Muscle layer of duodenum (tissue), 2 donors: ENCODE results near the gene ELANE.

Experiments used
- H3K27ac ChIP-seq: one replicate; pipeline ENCODE4 v1.7.0; 2013; ENCODE audit warnings: mild to moderate bottlenecking, low read length
- H3K27me3 ChIP-seq: one replicate; pipeline ENCODE4 v1.7.0; 2013; ENCODE audit warnings: low read depth, mild to moderate bottlenecking, control low read depth, low read length
- H3K36me3 ChIP-seq, 2 donors: one replicate each; pipeline ENCODE4 v1.7.0; 2013; ENCODE audit warnings: low read length in 2 of 2, control low read depth in 1 of 2, mild to moderate bottlenecking in 1 of 2; ENCODE audit not compliant: insufficient read depth in 2 of 2, control insufficient read depth in 1 of 2
- H3K4me1 ChIP-seq, 2 donors: one replicate each; pipeline ENCODE4 v1.7.0; 2013; ENCODE audit warnings: low read length in 2 of 2, mild to moderate bottlenecking in 2 of 2, control low read depth in 1 of 2, moderate library complexity in 1 of 2; ENCODE audit not compliant: insufficient read depth in 2 of 2, control insufficient read depth in 1 of 2
- H3K4me3 ChIP-seq, 2 donors: one replicate each; pipeline ENCODE4 v1.7.0; 2013; ENCODE audit warnings: low read length in 2 of 2, low read depth in 1 of 2, mild to moderate bottlenecking in 1 of 2
- H3K9me3 ChIP-seq, 2 donors: one replicate each; pipeline ENCODE4 v1.7.0; 2013; ENCODE audit warnings: low read length in 2 of 2, control low read depth in 1 of 2, mild to moderate bottlenecking in 1 of 2; ENCODE audit not compliant: control insufficient read depth in 1 of 2
- donor health status: healthy.

Gene ELANE

GRCh38 chr19:852136-853013 is at the start of gene ELANE:
Gene ELANE (plus strand): TSS chr19:852303. CDS start chr19:852329, 26 bp downstream.
- Histone ChIP-seq H3K9me3 (no peaks in the 10 kb centered on the region), H3K27me3 (no peaks in the 10 kb centered on the region), H3K4me1 (peaks cover 0 to 17% of the 10 kb centered on the region in 2 donors), H3K27ac (no peak within 1 kb of the TSS), H3K36me3 (no peaks in the 10 kb centered on the region), H3K4me3 (peak within 1 kb of the TSS in 1 of 2 donors; percentile 25)

DNA sequence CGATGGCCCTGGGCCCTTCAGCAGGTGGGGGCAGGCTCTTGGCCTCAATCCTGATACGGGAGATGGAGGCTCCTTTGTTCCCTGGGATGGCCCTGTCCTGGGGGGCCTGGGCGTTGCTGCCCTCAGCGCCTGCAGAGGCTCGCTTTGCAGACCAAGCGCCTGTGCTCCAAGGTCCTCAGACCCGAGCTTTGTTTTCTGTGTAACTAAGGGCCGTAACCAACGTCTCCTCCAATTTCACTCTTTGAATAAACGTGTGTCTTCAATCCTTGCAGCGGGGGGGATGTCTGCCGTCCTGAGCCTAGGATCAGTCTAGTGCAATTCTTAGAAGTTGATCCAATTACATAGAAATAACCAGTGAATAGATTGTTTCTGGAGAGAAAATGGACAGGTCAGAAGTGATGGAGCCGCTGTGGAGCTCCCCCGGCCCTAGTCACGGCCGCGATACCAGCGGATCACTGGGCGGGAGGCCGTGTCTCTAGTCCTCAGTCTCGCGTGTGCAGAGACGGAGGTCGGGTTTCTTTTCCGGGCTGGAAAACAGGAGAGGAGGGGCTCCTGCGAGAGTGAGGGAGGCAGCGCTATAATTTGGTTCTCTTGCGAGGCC is 49.5 kb upstream of the ELANE start:
- H3K4me1 ChIP-seq: peaks cover 21 to 67% of the 10 kb centered on the region in 2 donors
- H3K36me3 ChIP-seq: peaks cover 29 to 48% of the 10 kb centered on the region in 2 donors
- no peak overlapping the region for H3K27ac ChIP-seq
- H3K27me3 ChIP-seq: no peaks in the 10 kb centered on the region
- no peaks in the 10 kb centered on the region for H3K9me3 ChIP-seq
- peak overlapping the region; percentile 39 to 90 for H3K4me3 ChIP-seq

GRCh38 chr19:803099-803561 is 49.0 kb upstream of the ELANE start:
- H3K4me1 ChIP-seq: peaks cover 21 to 67% of the 10 kb centered on the region in 2 donors
- H3K9me3 ChIP-seq: no peaks in the 10 kb centered on the region
- no peaks in the 10 kb centered on the region for H3K27me3 ChIP-seq
- no peak overlapping the region for H3K27ac ChIP-seq
- peak overlapping the region in 1 of 2 donors; percentile 90 for H3K4me3 ChIP-seq
- H3K36me3 ChIP-seq: peaks cover 34 to 53% of the 10 kb centered on the region in 2 donors

GRCh38 chr19:803686-804418 is 48.3 kb upstream of the ELANE start:
- Histone ChIP-seq H3K4me1 (peaks cover 21 to 62% of the 10 kb centered on the region in 2 donors), H3K27me3 (no peaks in the 10 kb centered on the region), H3K4me3 (no peak overlapping the region), H3K36me3 (peaks cover 34 to 59% of the 10 kb centered on the region in 2 donors), H3K27ac (no peak overlapping the region), H3K9me3 (no peaks in the 10 kb centered on the region)

GRCh38 chr19:804419-805165 is 47.5 kb upstream of the ELANE start:
- H3K4me3 ChIP-seq: no peak overlapping the region
- H3K27me3 ChIP-seq: no peaks in the 10 kb centered on the region
- H3K36me3 ChIP-seq: peaks cover 35 to 65% of the 10 kb centered on the region in 2 donors
- no peaks in the 10 kb centered on the region for H3K9me3 ChIP-seq
- H3K4me1 ChIP-seq: peaks cover 17 to 54% of the 10 kb centered on the region in 2 donors
- H3K27ac ChIP-seq: no peak overlapping the region

- peaks cover 15 to 49% of the 10 kb centered on the region in 2 donors for H3K4me1 ChIP-seq
- H3K36me3 ChIP-seq: peaks cover 40 to 70% of the 10 kb centered on the region in 2 donors
- H3K9me3 ChIP-seq: no peaks in the 10 kb centered on the region
- no peaks in the 10 kb centered on the region for H3K27me3 ChIP-seq
- no peak overlapping the region for H3K4me3 ChIP-seq
- H3K27ac ChIP-seq: no peak overlapping the region
Measured at GRCh38 chr19:805166-805551, 46.9 kb upstream of the ELANE start.

DNA sequence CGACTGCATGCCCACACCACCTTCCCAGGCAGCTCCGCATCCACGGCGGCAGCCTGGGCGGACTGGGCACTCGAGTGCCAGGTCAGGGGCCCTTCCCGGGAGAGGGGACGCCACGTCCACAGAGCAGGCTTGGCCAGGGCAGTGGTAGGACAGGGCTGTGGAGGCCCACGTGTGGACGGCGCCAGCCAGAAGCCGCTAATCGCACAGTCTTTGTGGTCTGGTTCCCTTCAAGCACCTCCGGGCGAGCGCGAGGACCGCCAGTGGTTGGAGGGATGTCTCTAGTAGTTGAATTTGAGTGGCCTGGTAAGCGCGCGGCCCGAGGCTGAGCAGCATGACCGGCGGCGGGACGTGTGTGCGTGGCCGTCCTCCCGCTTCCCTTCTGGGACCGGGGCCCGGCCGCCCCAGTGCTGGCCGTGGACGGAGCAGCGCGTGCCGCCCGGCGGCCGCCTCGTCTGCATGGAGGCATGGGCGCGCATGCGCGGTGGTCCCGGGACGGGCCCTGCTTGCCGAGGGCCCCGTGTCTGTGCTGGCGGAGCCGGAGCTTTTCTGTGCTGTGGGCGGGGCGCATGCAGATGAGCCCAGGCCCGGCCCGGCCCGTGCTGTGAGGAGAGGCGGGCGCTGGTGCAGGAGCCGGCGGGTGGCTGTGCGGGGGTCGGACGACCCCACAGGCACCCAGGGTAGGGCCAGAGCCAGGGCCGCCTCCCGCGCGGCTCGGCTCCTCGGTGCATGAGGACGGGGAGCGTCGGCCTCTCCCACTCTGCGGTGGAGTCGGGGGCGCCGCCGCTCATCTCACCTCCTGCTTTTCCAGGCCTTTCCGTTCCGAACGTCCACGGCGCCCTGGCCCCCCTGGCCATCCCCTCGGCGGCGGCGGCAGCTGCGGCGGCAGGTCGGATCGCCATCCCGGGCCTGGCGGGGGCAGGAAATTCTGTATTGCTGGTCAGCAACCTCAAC is 46.2 kb upstream of the ELANE start:
- Histone ChIP-seq H3K27ac (no peak overlapping the region), H3K4me3 (no peak overlapping the region), H3K36me3 (peaks cover 47 to 72% of the 10 kb centered on the region in 2 donors), H3K27me3 (no peaks in the 10 kb centered on the region), H3K4me1 (peaks cover 9 to 42% of the 10 kb centered on the region in 2 donors), H3K9me3 (no peaks in the 10 kb centered on the region)

GRCh38 chr19:806815-807421 is 45.2 kb upstream of the ELANE start:
- H3K36me3 ChIP-seq: peaks cover 55 to 82% of the 10 kb centered on the region in 2 donors

DNA sequence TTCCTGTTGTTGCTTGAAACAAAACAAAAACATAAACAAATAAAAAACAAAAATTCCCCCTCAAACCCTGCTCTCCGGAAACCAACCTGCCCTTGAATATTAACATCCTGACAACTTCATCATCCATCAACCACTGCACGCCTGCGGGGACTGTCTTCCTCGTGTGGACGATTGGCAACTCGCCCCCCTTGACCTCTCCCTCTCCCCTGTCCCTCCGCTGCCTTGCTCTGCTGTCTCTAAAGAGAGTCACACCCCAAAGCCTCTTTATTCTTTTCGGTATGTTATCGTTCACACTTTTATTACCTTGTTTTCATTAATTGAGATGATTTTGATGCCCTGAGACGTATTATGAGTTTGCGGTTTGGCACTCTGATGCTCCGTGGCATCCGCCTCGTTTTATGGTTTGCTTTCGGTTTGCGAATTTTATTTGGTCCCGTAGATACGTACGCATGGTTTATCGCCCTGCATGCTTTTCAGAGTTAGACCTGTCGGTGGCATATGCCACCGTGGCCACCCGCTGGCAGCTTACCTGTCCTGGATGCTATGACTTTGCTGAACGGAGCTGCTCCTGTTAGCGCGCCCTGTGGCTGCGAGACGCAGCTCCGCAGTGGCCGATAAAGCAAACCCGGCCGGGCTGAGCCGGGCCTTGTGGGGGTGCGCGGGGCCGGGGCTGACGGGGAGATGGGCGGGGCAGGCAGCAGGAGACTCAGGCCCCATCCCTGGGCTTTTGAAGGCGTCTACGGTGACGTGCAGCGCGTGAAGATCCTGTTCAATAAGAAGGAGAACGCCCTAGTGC is 44.3 kb upstream of the ELANE start:
- Histone ChIP-seq H3K9me3 (no peaks in the 10 kb centered on the region), H3K36me3 (peaks cover 55 to 86% of the 10 kb centered on the region in 2 donors), H3K4me1 (peaks cover 0 to 22% of the 10 kb centered on the region in 2 donors), H3K27ac (no peak overlapping the region), H3K4me3 (no peak overlapping the region), H3K27me3 (no peaks in the 10 kb centered on the region)

More at GRCh38 chr19:806815-807421, 45.2 kb upstream of the ELANE start:
- H3K4me1 ChIP-seq: peaks cover 5 to 31% of the 10 kb centered on the region in 2 donors
- no peak overlapping the region for H3K4me3 ChIP-seq
- H3K27ac ChIP-seq: no peak overlapping the region
- no peaks in the 10 kb centered on the region for H3K9me3 ChIP-seq
- H3K27me3 ChIP-seq: no peaks in the 10 kb centered on the region
